HG02623 (cell line): ENCODE results near the gene POU3F1.

Experiments
- ATAC-seq: cut with Tn5 transposase; IDR thresholded peaks from one replicate; pipeline ENCODE4 v1.9.1; 2021; ENCODE audit warnings: moderate library complexity; ENCODE audit not compliant: unreplicated experiment

Gene POU3F1

DNA sequence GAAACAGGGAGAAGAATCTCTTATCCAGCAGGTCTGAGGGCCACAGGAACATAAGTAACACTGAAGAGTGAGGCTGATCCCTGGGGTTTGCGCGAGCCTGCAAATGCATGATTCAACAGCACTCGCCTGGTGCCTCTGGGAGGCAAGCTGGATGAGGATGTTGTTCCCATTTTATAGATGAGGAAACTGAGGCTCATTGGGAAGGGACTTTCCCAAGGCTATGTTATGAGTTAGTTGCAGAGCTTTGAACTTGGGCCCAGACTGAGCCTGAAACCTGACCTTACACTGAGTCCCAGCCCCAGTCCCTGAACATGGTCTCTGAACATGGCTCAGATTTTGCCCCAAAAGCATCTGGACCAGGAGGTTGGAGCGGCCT is 27.7 kb upstream of the POU3F1 start:
- ATAC-seq, result no peak

DNA sequence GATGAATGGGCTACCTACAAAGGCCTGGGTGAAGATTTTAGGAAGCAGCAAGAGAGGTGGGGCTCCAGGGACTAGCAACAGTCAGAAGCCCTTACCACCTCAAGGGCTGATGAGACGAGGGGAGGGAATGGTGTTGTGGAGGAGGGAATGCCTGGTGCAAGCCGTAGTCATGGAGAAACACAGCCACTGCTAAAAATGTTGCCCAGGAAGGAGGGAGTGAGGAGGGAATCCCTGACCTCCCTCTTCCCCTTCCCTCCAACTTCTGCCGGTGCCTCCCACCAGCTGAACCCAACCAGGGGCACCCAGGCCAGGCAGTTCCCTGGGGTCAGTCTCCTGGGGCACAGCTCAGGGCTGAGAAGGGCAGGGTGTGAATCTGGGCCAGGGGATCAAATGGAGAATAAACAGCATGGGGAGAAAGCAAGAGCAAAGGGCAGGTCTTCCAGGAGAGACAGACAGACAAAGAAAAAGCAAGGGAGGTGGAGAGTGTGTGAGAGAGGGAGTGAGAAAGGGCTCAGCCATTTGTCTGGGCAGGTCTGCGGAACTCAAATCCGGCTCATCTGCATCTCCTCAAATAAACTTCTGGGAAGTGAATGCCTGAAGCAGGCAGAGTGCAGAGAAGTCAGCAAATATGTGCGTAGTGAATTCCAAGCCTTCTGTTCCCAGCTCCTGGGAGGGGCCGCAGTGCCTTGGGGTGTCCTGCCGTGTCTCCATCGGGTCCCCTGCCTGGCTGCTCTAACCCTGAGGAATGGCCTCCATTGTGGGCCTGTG is 27.1 kb upstream of the POU3F1 start:
- ATAC-seq, result no peak

DNA sequence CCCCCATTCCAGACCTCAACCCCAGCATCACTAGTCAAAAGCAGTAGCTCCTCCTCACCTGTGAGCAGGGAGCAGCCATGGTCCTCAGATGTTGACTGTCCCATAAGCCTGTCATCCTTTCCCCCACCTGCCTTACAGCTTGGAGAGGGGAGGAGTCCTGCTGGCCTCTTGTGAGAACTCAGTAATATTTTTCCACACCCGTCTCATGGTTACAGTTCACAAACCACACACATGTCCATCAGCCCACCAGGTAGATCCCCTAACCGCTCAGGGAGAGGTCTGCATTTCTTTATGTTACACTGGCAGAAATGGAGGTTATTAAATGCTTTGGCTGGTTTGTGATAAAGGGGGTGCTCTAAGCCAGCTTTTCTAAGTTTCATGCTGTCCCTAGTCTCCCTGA is 26.3 kb upstream of the POU3F1 start:
- ATAC-seq, result no peak

DNA sequence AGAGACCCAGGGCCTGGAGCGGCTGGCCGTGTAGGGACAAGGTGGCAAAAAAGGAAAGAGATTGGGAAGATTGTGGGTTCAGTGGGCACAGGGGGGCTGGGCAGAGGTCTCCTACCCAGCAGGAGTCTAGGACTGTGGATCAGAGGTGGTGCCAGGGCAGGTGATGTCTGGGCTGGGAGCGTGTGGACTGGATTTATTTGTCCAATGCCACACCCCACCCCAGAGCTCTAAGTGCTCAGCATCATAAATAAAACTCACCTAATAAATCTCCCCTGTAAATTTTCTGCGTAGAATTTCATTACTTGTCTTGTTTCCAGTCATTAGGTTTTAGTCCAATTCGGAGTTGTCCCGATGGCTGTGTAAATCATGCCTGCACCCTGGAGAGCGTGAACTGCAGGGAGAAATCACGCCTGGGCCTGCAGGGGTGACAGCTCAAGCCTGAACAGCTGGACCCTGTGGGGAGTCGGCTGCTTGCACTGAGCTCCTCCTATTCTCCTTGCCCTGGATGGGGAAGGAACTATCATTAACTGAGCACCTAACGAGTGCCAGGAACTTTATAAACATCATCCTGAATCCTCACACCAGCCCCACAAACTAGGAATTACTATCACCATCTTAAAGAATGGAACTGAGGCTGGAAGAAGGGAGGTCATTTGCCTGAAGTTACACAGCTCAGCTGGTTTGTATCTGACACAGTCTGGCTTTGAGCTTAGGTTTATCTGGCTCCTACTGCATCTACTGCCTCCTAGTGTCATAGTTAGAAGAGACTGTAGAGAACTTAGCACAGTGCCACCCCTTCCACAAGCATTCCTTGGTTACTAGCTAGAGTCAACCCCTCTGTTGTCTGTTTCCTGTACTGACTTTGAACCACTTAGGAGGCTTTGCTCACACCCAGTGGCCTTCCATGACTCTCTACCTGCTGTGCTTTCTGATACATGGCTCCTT is 25.0 kb upstream of the POU3F1 start:
- no peak for ATAC-seq

DNA sequence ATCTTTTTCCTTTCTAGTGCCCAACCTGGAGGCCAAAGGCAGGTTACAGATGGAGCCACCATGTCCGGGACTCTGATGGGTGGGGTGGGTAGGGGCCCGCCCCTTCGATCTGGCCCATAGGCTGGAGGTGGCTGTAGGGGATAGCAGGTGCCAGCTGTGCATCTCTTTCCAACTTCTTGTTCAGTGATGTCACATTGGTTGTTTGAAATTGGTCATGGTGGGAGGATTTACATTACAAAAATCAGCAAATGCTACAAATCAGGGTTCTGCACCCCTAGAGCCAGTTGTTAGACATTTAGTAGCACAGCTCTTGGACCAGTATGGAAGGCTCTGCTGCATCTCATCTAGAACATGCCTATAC is 22.4 kb upstream of the POU3F1 start:
- no peak for ATAC-seq

DNA sequence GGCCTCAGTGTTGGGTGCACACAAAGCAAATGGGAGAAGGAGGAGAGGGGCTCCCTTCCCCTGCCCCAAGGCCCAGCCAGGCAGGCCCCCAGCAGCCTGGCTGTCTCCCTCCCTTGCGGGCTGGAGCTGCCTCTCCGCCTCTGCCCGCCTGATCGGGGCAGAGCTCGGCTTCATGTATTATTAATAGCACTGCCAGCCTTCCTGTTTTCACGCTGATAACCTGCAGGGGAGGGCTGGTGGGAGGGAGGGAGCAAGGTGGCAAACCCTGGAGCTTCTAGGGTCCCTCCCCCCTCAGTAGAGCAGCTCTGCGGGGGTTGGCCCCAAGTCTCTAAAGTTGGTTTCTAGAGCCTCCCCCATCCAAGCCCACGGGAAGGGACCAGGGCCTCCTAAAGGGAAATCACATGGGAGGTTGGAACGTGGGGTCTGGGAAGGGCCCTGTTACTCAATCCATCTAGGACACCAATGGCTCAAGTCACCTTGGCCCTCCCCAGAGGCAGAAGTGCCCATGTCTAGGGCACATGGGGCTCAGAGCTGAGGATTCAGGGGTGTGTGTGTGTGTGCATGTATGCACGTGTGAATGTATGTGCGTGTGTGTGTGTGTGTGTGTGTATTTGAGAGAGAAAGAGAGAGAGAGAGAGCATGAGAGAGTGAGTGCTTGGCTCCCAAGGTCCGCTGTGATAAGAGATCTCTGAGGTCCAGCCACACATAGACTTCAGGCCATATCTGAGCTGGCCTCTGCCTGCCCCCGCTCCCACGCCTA is 21.8 kb upstream of the POU3F1 start:
- no peak for ATAC-seq

DNA sequence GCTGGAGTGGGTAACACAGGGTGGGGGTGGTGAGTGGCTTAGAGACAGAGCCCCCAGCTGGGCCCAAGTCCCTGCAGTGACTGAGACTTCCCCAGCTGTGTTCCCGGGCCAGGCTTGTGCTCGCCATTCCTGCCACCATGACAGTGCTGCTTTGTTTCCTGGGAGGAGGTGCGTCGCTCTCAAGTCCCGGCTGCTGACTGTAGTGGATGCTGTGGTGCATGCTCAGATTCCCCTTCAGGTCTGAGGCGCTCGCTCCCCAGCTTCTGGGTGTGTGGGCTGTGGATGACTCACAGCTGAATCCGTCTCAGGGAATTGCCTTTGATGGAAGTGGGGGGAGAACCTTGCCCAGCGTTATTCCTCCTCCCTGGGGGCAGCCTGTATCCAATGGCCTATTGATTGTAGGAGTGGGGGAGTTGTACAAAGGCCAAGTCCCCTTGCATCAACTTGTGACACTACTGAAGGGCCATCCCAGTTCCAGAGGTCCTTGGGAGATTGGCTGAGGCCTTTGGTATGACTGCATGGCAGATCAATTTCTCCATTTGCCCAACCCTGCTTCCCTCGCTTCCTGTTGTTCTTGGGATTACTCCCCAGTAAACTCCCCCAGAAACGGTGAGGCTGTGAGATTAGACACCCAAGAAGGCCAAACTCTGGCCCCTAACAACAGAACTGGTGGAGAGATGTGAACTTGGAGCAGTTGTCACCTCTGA is 17.8 kb upstream of the POU3F1 start:
- no peak for ATAC-seq

DNA sequence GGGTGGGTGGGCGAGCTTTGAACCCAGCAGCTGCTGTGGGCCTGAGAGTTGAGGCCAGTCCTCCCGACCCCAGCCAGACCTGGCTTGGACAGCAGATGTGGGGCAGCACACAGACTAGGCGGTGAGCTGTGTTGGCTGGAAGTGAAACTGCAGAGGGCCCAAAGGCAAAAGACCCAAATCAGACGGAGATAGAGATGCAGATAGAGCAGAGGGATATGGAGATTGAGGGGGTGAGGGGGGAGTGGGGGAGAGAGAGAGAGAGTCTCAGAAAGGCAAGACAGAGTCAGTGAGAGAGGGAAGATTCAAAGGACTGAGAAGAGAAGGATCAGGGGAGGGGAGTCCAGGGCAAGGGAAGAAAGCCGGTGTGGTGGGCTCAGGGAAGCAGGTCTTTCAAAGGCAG is 17.0 kb upstream of the POU3F1 start:
- no peak for ATAC-seq

DNA sequence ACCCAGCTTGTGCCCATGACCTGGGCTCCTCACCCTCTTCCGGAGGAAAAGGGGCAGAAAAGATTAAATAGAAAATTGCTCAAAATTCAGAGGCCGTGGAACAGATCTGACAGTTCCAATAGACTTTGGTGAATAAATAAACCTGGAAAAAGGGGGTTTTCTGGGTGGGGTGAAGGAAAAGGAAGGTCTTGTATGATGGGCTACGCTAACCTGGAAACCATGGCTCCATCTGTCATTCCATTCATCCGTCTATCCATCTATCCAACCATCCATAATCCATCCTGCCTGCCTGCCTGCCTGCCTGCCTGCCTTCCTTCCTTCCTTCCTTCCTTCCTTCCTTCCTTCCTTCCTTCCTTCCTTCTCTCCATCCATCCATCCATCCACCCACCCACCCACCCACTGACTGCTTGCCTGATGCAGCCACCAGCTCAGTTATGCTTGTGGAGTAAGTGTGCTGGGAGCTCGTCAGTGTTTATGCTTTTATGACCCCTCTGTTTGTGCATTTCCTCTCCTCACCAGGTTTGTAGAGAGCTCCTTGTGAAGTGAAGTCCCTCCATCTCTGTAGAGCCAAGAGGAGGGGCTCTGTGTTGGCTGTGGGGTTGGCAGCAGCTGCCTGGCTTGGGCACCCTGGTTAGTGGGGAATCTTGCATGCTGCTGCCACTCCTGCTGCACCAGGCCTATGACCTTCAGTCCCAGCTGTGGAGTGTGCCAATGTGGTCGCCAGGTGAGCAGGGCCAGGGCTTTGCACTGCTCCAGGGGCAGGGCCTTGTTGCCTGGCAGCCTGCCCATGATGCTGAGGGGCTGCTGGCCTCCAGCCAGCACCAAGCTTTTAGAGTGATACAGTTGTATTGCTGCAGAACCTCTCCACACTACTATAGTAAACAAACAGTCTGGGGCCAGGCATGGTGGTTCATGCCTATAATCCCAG is 16.0 kb upstream of the POU3F1 start:
- no peak for ATAC-seq

DNA sequence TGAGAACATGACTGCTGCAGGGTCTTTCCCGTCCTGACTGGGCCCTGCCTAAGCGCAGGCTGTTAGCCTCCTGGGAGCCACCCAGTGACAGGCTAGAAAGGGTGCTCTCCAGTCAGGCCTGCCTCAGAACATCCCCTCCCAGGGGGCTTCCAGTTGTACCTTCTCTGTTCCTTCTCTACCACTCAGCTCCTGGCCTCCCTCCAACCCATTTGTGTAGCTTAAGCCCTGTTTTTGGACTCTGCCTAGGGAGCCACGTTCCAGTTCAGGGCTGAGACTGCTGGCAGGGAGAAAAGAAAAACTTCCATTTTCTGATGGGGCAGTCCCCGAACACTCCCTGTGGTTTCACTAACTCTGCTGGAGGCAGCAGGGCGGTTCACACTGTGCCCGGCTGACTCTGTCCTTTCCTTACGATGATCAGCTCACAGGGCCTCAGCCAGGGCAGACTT is 15.3 kb upstream of the POU3F1 start:
- ATAC-seq, result peak; percentile 65

DNA sequence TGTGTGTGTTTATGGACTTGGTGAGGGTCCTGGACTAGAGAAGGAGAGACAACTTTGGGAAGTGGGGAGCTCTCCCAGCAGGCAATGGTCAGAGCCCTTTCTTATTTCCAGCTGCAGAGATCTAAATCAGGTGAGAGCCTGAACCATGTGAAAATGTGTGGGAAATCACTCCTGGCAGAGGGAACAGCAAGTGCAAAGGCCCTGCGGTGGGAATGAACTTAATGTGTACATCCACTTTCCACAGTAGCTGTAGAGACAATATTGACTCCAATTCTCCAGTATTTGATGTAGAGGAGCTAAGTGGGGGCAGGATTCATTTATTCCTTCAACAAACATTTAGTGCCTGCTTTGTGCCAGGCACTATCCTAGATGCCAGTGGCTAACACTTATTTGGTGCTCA is 14.7 kb upstream of the POU3F1 start:
- no peak for ATAC-seq

DNA sequence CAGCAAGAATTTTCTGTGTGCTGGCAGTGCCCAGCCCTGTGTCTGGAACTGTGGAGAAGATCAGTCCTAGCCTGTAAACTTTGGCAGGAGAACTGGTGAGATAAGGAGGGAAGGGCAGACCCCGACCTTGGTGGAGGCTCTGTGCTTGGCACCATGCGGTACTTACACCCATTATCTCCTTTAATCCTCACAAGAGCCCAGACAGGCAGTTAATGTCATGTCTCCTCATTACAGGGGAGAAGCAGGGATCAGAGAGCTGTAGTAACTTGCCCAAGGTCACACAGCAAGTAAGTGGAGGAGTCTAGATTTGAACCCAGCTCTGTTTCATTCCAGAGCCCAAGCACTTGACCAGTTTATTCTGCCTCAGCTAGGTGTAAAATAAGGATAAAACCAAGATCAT is 13.9 kb upstream of the POU3F1 start:
- no peak for ATAC-seq

DNA sequence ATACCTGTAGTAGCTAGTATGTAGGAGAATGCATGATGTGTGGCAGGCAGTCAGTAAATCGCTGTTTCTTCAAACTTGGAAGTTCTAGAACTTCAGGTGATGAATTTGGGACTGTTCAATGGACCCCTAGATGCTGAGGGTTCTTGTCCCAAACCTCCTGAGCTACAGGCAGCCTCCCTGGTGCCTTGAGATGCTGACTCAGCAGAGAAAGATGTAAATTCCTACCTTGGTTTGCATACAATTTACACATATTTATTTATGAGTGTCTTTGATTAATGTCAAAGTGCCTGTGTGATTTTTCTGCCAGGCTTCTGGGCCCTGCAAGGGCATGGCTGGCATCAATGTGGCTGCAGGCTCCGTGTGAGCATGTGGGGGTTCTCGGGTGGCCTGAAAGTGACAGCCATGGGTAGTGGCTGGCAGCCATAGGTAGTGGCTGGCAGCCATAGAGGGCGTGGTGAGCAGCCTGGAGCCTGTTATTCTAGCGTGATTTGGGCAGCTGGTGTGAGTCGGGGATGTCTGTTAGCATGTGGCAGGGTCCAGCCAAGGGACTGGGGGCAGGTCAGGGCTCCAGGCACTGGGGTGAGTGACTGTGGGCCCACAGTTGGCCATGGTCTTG is 13.2 kb upstream of the POU3F1 start:
- no peak for ATAC-seq

DNA sequence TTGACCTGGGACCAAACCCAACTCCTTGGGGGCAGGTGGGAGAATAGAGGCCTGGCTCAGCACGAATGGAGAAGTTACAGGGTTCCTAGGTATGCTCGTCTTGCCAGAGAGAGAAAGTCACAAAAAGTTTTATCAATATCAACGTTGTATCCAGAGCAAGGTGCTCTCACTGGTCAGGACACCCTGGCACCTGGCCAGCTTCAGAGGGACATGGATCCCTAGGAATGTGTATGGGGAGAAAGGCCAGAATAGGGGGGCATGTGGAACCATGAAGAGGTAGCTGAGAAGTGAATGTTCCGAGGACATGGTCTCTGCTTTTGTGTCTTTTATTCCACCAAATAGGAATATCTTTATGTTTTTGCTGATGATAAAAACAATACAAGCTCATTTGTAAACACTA is 9.4 kb upstream of the POU3F1 start:
- no peak for ATAC-seq

DNA sequence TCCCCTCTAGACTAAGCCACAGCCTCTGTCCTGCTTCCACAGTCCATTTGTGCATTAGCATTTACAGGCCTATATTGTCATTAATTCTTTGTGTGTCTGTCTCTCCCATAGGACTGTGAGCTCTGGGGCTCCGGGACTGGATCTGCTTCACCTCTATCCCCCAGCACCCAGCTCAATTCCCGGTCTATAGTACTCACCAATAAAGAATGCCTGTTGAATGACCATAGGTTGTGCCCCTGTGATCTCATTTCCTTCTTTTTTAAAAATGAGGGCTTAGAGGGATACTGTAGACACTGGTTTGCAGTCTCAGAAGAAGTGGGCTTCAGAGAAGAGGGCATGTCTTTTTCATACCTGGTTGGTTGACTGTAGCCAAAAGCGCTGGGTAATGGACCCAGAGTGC is 8.8 kb upstream of the POU3F1 start:
- ATAC-seq, result no peak

DNA sequence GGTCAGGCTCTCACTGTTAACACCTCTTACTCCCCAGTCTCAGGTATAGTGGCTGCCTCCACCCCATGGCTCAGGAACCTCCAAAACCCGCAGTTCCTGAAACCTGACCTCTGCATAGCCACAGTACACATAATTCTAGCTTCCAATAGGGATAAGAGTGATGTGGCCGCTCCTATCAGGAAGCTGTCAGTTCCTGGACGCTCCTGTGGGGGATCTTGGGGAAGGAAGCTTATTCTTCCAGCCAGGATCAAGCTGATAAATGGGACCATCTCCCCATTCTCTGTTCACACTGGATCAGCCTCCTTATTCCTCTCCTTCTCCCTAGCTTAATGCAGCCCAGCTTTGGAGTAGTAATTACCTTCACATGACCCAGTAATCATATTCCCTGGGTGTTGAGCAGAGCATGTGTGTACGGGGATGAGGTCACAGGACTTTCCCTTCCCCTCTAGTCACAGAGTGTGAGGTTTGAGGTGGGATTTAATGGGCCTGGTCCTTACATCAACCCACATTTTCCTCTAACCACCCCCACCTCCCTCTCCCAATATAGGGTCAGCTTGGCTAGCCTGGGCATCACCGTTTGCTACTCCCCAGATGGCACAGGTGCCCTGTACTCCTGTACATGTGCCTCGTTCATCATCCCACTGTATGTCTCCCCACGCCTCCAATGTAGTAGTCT is 7.0 kb upstream of the POU3F1 start:
- no peak for ATAC-seq

DNA sequence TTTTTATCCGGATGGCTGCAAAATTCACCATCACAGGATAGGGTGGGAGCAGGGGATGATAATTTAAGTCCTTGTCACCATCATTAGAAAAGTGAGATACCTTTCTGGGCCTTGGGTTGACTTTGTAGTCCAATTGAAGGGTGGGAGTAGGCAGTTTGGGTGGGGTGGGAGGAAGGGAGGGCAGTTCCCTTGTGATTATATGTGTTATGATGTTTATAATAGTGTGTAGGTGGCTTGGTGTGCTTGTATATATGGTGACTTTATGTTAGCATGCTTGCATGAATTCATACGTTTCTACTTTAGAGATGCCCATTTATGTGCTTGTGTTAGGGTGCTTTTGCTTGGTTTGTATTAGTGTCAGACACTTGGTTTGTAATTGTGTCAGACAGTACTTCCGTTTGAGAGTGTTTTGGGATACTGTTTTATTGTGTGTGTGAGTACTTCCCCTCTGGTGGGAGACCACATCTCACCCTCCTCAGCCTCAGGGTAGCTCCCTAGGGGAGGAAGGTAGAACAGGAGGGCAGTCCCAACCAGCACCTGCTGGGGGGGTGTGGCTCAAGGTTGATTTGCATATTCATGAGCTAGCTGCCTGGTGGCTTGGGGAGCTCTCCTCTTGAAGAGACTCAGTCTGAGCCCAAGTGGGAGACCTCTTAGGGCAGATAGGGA is 6.3 kb upstream of the POU3F1 start:
- no peak for ATAC-seq

DNA sequence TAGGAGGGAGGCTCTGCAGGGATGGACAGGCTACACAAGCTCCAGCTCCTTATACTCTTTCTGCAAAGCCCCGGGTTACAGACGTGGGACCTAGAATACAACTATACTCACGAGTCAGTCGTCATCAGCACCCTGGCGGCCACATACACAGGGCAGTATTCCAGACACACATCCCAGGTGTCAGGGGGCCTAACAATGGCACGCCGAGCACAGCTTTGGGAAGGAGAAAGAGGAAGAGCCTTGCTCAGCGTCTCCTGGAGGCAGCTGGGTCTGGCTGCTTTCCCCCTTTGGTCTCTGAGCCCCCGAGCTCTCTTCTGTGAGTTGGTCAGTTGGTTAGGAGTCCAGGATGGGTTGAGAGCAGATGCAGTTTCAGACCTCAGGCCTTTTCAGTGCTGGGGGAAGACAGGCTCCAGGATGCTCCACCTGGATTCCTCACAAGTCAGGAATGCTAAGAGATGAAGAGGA is 4.5 kb upstream of the POU3F1 start:
- ATAC-seq, result no peak
